Activated naive CD4-positive, alpha-beta T cell treated with anti-CD3 and anti-CD28 coated beads, Interleukin-2, amount 50 U/mL, for 24 hours (primary cell): Measurements from ENCODE around the gene ZFPM1.
"Not testable (repeated sequence)": the region's sequence is repeated elsewhere in the genome, so short reads cannot be mapped to it uniquely, and the experiment has no call there.

ENCODE experiments used
- H3K27ac Mint-ChIP-seq: one replicate; pipeline ENCODE4 v1.8.0; 2021; ENCODE audit warnings: mild to moderate bottlenecking, mixed read lengths
- H3K27me3 Mint-ChIP-seq: one replicate; pipeline ENCODE4 v1.8.0; 2021; ENCODE audit warnings: mixed read lengths
- H3K36me3 Mint-ChIP-seq: one replicate; pipeline ENCODE4 v1.8.0; 2021; ENCODE audit warnings: mixed read lengths
- H3K4me1 Mint-ChIP-seq: one replicate; pipeline ENCODE4 v1.8.0; 2021; ENCODE audit warnings: mixed read lengths
- H3K4me3 Mint-ChIP-seq: one replicate; pipeline ENCODE4 v1.8.0; 2021; ENCODE audit warnings: mild to moderate bottlenecking, mixed read lengths
- H3K9me3 Mint-ChIP-seq: one replicate; pipeline ENCODE4 v1.8.0; 2021; ENCODE audit warnings: mixed read lengths

Gene ZFPM1

GRCh38 chr16:88462396-88462795, 9.3 kb downstream of the ZFPM1 start:
- Mint-ChIP-seq H3K27me3 (no peaks in the 10 kb centered on the region), H3K4me1 (peaks cover 76% of the 10 kb centered on the region), H3K36me3 (no peaks in the 10 kb centered on the region), H3K27ac (no peak overlapping the region), H3K9me3 (no peaks in the 10 kb centered on the region), H3K4me3 (no peak overlapping the region)

DNA sequence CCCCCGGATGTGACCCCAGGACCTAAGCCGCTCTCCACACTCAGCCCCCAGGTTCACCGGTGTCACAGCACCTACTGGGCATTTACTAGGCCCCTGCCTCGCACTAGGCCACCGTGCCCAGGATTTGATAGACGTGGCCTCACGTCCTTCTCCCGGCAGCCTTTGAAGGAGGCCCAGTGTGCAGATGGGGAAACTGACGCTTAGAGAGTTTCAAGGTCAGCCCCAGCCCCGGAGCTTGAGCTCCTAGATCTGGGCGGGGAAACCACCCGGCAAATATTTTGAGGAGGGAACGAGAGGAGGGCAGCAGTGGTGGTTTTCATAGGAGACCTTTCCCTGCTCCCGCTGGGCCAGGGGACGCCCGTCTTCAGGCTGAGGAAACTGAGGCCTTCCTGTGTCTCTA, 10.3 kb downstream of the ZFPM1 start:
- no peak overlapping the region for H3K4me3 Mint-ChIP-seq
- no peaks in the 10 kb centered on the region for H3K9me3 Mint-ChIP-seq
- H3K36me3 Mint-ChIP-seq = no peaks in the 10 kb centered on the region
- no peaks in the 10 kb centered on the region for H3K27me3 Mint-ChIP-seq
- no peak overlapping the region for H3K27ac Mint-ChIP-seq
- H3K4me1 Mint-ChIP-seq = peaks cover 72% of the 10 kb centered on the region

DNA sequence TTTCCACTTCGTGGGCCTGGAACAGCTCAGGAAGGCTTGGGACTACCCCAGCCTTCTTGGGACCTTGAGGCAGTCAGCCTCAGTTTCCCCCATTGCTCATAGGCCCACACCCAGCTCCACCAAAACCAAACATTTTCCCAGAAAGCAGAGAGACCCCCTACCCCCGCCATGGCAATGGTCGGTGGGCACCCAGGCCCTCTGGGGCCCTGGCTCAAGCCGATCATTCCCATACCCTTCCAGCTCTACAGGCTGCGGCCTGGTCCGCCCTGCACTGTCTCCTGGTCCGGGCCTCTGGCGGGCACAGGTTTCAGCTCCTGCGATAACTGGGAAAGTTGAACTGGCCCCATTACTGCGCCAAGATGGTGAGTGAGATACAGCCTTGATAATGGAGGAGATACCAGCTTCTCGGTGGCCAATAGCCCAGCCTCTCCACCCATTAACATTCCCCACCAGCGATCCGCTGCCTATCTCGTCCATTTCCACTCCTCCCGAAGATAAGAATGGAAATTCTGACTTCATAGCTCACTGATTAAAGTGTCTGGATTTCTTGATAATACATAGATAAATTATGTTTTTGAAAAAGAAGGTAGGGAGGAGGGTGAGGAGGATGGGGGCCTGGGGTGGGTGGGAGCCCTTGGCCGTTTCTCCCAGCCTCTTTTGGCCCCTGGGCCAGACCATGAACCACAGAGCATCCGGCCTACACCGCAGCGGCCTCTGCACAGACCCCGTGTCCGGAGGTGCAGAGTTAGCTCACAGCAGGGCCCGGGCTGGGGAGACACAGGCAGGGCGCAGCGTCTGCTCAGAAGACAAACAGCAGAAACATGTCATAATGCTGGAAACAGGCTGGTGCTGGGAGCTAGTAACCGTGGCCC, 11.6 kb downstream of the ZFPM1 start:
- no peaks in the 10 kb centered on the region for H3K27me3 Mint-ChIP-seq
- peaks cover 73% of the 10 kb centered on the region for H3K4me1 Mint-ChIP-seq
- H3K4me3 Mint-ChIP-seq = peak overlapping the region; percentile 19
- no peaks in the 10 kb centered on the region for H3K9me3 Mint-ChIP-seq
- peak overlapping the region; percentile 57 for H3K27ac Mint-ChIP-seq
- H3K36me3 Mint-ChIP-seq = no peaks in the 10 kb centered on the region

DNA sequence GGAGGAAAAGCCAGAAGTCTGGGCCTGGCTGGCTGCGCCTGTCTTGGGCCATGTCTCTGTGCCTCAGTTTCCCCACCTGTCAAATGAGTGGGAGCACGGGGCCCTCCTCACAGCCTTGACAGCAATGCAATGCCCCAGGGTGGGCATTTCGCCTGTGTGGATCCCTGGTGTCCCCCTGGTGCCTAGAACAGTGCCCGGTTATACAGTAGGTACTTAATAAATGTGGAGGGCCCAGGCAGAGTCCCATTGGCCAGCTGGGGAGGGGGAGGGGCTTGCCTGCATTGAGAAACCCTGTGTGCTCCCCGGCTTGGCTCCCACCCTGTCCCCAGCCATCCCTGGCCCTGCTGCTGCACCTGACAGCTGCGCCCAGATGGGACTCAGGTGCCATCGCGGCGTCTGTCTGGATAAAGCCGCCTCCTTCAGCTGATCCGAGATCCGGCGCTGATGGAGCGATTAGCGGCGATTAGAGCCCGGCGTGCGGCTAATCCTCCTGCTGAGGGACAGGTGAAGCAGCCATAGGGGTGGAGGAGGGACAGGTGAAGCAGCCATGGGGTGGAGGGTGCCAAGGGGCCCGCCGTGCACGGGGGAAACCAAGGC, 12.4 kb downstream of the ZFPM1 start:
- Mint-ChIP-seq H3K4me3 (peak overlapping the region; percentile 19), H3K36me3 (no peaks in the 10 kb centered on the region), H3K9me3 (no peaks in the 10 kb centered on the region), H3K4me1 (peaks cover 72% of the 10 kb centered on the region), H3K27ac (no peak overlapping the region), H3K27me3 (no peaks in the 10 kb centered on the region)

GRCh38 chr16:88466175-88466862, 13.2 kb downstream of the ZFPM1 start:
- Mint-ChIP-seq H3K27me3 (no peaks in the 10 kb centered on the region), H3K4me3 (peak overlapping the region; percentile 39), H3K4me1 (peaks cover 78% of the 10 kb centered on the region), H3K27ac (peak overlapping the region; percentile 65), H3K36me3 (no peaks in the 10 kb centered on the region), H3K9me3 (no peaks in the 10 kb centered on the region)

GRCh38 chr16:88466949-88467348, 13.9 kb downstream of the ZFPM1 start:
- Mint-ChIP-seq H3K36me3 (no peaks in the 10 kb centered on the region), H3K4me3 (no peak overlapping the region), H3K9me3 (no peaks in the 10 kb centered on the region), H3K27ac (peak overlapping the region; percentile 62), H3K4me1 (peaks cover 74% of the 10 kb centered on the region), H3K27me3 (no peaks in the 10 kb centered on the region)

GRCh38 chr16:88467541-88467944, 14.5 kb downstream of the ZFPM1 start:
- Mint-ChIP-seq H3K4me1 (peaks cover 73% of the 10 kb centered on the region), H3K36me3 (no peaks in the 10 kb centered on the region), H3K27ac (no peak overlapping the region), H3K4me3 (no peak overlapping the region), H3K9me3 (no peaks in the 10 kb centered on the region), H3K27me3 (no peaks in the 10 kb centered on the region)

- no peaks in the 10 kb centered on the region for H3K9me3 Mint-ChIP-seq
- peaks cover 66% of the 10 kb centered on the region for H3K4me1 Mint-ChIP-seq
- no peak overlapping the region for H3K27ac Mint-ChIP-seq
- H3K27me3 Mint-ChIP-seq = no peaks in the 10 kb centered on the region
- no peak overlapping the region for H3K4me3 Mint-ChIP-seq
- no peaks in the 10 kb centered on the region for H3K36me3 Mint-ChIP-seq
Measured at GRCh38 chr16:88468275-88469129, 15.4 kb downstream of the ZFPM1 start.

- no peaks in the 10 kb centered on the region for H3K27me3 Mint-ChIP-seq
- H3K4me3 Mint-ChIP-seq = peak overlapping the region; percentile 52
- H3K27ac Mint-ChIP-seq = peak overlapping the region; percentile 82
- H3K36me3 Mint-ChIP-seq = no peaks in the 10 kb centered on the region
- H3K9me3 Mint-ChIP-seq = no peaks in the 10 kb centered on the region
- H3K4me1 Mint-ChIP-seq = peaks cover 59% of the 10 kb centered on the region
Measured at GRCh38 chr16:88469615-88470395, 16.7 kb downstream of the ZFPM1 start.

DNA sequence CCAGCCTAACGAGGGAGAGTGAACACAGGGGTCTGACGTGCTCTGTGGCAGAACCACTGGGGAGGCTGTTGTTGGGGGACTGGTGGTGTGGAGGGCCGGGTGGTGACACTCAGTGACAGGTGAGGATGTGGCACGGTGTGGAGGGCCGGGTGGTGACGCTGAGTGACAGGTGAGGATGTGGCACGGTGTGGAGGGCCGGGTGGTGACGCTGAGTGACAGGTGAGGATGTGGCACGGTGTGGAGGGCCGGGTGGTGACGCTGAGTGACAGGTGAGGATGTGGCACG, 17.3 kb downstream of the ZFPM1 start:
- H3K36me3 Mint-ChIP-seq, H3K9me3 Mint-ChIP-seq: not testable (repeated sequence)
- H3K27ac Mint-ChIP-seq = peak overlapping the region; percentile 35

GRCh38 chr16:88470696-88471095, 17.6 kb downstream of the ZFPM1 start:
- H3K9me3 Mint-ChIP-seq, H3K36me3 Mint-ChIP-seq, H3K4me3 Mint-ChIP-seq, H3K27me3 Mint-ChIP-seq, H3K27ac Mint-ChIP-seq: not testable (repeated sequence)
- H3K4me1 Mint-ChIP-seq = peaks cover 51% of the 10 kb centered on the region

More for the DNA sequence above, 17.3 kb downstream of the ZFPM1 start:
- H3K27me3 Mint-ChIP-seq, H3K4me3 Mint-ChIP-seq: not testable (repeated sequence)
- H3K4me1 Mint-ChIP-seq = peaks cover 54% of the 10 kb centered on the region

GRCh38 chr16:88471115-88471514, 18.0 kb downstream of the ZFPM1 start:
- no peaks in the 10 kb centered on the region for H3K27me3 Mint-ChIP-seq
- H3K4me1 Mint-ChIP-seq = peaks cover 48% of the 10 kb centered on the region
- H3K9me3 Mint-ChIP-seq = no peaks in the 10 kb centered on the region
- H3K36me3 Mint-ChIP-seq = no peaks in the 10 kb centered on the region
- no peak overlapping the region for H3K27ac Mint-ChIP-seq
- H3K4me3 Mint-ChIP-seq = peak overlapping the region; percentile 3

GRCh38 chr16:88471575-88471974, 18.5 kb downstream of the ZFPM1 start:
- Mint-ChIP-seq H3K4me1 (peaks cover 45% of the 10 kb centered on the region), H3K36me3 (no peaks in the 10 kb centered on the region), H3K9me3 (no peaks in the 10 kb centered on the region), H3K27ac (no peak overlapping the region), H3K27me3 (no peaks in the 10 kb centered on the region), H3K4me3 (no peak overlapping the region)

GRCh38 chr16:88472069-88472468, 19.0 kb downstream of the ZFPM1 start:
- H3K9me3 Mint-ChIP-seq = no peaks in the 10 kb centered on the region
- no peak overlapping the region for H3K27ac Mint-ChIP-seq
- H3K36me3 Mint-ChIP-seq = no peaks in the 10 kb centered on the region
- H3K4me3 Mint-ChIP-seq = no peak overlapping the region
- H3K27me3 Mint-ChIP-seq = no peaks in the 10 kb centered on the region
- H3K4me1 Mint-ChIP-seq = peaks cover 45% of the 10 kb centered on the region
